Vagina (tissue), 2 donors: ENCODE results near the gene RAMP1. TPM values are rescaled to one million over a fixed set of nuclear protein-coding genes. Genes with fewer than 3 reads are reported as not detected.

ENCODE experiments used
- DNase-seq, 2 donors: peaks; one replicate each; pipeline ENCODE4 v3.0.0-alpha.2; 2017; ENCODE audit errors: extremely low spot score in 2 of 2
- H3K27ac ChIP-seq: fragments of 200-600 bp; sonication (generic); one replicate; pipeline ENCODE4 v1.5.1; 2019
- H3K27me3 ChIP-seq: fragments of 200-600 bp; sonication (generic); one replicate; pipeline ENCODE4 v1.5.1; 2019
- H3K36me3 ChIP-seq, 2 donors: fragments of 200-600 bp; sonication (generic); one replicate each; pipeline ENCODE4 v1.5.1; 2017 to 2019
- H3K4me1 ChIP-seq: fragments of 200-600 bp; sonication (generic); one replicate; pipeline ENCODE4 v1.5.1; 2019
- H3K4me3 ChIP-seq, 2 donors: fragments of 200-600 bp; sonication (generic); 1 replicate in 1 of 2; 2 replicates in 1 of 2; pipeline ENCODE4 v1.5.1; 2016 to 2019
- H3K9me3 ChIP-seq: fragments of 200-600 bp; sonication (generic); one replicate; pipeline ENCODE4 v1.5.1; 2019
- CTCF ChIP-seq, 3 experiments: fragments of 450-650 bp in 2 of 3; fragments of 200-600 bp in 1 of 3; sonication (generic) in 1 of 3; IDR thresholded peaks; one replicate each; pipeline ENCODE4 v1.5.1; 2017 to 2019; ENCODE audit warnings: antibody characterized with exemption in 3 of 3, mild to moderate bottlenecking in 2 of 3, moderate library complexity in 2 of 3
- POLR2A ChIP-seq, 2 donors: fragments of 450-650 bp; IDR thresholded peaks; one replicate each; pipeline ENCODE4 v1.6.1; 2017; ENCODE audit warnings: antibody characterized with exemption in 2 of 2, mild to moderate bottlenecking in 2 of 2, moderate library complexity in 2 of 2
- POLR2AphosphoS5 ChIP-seq, 2 donors: sonication (generic); formaldehyde crosslinking; IDR thresholded peaks; one replicate each; pipeline ENCODE4 v1.9.0; 2017; ENCODE audit warnings: antibody characterized with exemption in 2 of 2, mild to moderate bottlenecking in 2 of 2, low read depth in 1 of 2; ENCODE audit not compliant: insufficient read depth in 1 of 2
- intact Hi-C: fragments of 100-400 bp; cut with DNase I; formaldehyde crosslinking; loops from one replicate; pipeline ENCODE4 v1.15.1; 2023
- total RNA-seq: library from RNA; depleted of rRNA; stranded (reverse); fragments of >200 nt; gene quantifications from one replicate; pipeline ENCODE4 v1.2.3, GENCODE V29; 2016

RAMP1 gene
- total RNA-seq, 1 donor from 2014 or later: 120 TPM

DNA sequence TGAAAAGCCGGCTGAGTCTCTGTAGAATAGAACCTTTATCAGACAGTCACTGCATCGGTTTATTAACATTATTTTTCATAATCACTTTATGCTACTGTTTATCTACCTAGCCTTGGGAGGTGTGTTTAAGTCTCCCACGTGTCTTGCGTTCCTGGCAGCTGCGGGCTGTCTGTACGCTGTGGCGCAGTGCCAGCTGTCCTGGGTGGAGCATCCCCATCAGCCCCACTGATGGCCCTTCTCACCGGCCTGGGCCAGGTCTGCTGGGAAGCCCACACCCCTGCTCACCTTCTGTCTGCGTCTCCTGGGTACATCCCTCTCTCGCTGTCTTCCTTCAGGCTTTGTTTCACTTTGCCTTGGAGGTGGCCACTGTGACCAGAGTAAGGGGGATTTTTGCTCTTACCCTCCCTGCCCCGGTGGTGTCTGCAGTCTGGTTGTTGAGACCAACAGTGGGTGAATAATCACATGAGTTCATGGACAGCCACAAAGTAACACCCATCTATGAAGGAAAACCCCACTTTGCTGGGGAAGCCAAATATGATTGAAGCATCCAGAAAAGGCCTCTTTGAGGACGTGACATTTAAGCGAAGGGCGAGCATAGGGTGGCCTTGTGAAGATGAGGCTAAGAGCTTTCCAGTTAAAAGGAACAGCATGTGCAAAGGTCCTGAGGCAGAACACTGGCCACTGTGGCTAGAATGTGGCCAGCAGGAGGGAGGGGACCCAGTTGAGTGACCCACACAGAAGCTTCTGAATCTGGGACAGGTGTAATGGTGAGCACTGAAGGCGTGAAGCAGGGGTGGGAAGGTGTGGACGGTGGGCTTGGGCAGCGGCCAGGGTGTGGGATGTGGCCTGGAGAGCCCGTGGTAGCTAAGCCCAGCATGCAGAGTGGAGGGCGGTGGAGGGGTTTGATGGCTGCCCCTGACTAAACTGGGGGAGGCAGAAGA lies 41.7 kb downstream of the RAMP1 start:
- H3K4me3 ChIP-seq: no peak overlapping the region
- peaks cover 27% of the 10 kb centered on the region for H3K4me1 ChIP-seq
- no peaks in the 10 kb centered on the region for H3K36me3 ChIP-seq
- no peaks in the 10 kb centered on the region for H3K27me3 ChIP-seq
- H3K27ac ChIP-seq: no peak overlapping the region
- TF ChIP-seq POLR2A (IDR thresholded peaks at IDR 0.05) (no peak), CTCF (IDR thresholded peaks at IDR 0.05) (no peak), POLR2AphosphoS5 (IDR thresholded peaks at IDR 0.05; ENCODE audit: insufficient read depth in 1 of 2, low read depth in 1 of 2) (no peak)
- no peak for DNase-seq
- intact Hi-C loops: no loop called here
- H3K9me3 ChIP-seq: no peaks in the 10 kb centered on the region

DNA sequence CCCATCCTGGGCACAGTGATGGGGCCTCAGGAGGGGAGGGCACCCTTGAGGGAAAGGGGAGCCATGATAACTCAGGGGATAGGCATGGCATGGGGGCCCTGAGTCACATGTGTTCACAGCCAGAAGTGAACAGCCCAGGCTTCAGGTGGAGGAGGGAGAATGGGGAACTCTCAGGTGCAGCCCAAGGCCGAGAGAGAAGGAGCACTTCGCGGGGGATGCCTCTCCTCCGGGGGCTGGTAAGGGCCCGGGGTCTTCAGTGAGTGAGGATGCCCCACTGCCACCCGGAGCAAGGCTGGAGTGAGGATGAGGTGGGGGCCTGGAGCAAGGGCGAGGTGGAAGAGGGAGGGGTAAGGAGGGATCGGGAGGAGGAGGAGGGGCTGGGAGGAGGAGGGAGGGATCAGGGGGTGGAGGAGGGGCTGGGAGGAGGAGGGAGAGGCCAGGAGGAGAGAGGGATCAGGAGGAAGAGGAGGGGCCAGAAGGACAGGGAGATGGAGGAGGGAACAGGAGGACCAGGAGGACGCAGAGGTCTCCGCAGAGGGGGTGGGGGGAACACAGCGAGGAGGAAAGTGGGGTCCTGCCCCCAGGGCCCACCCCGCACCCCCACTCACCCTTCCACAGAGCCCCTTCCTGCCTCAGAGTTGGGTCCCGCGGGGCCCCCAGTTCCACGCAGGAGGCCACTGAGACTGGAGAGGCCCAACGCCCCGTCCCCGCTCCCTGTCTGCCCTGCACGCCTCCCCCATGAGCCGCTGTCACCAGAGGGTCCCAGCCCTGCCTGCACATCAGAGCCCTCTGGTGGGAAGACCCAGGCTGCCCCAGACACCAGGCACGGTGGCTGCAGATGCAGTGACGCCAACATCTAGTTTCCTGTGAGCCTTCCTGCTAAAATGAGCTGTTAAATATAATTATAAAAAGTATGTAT lies 42.8 kb downstream of the RAMP1 start:
- intact Hi-C loops: no loop called here
- no peak for TF ChIP-seq CTCF (IDR thresholded peaks at IDR 0.05)
- Histone ChIP-seq H3K4me3 (no peak overlapping the region), H3K27ac (peak overlapping the region; percentile 21), H3K36me3 (no peaks in the 10 kb centered on the region), H3K4me1 (peaks cover 27% of the 10 kb centered on the region), H3K27me3 (no peaks in the 10 kb centered on the region), H3K9me3 (no peaks in the 10 kb centered on the region)
- DNase-seq: no peak

GRCh38 chr2:237904831-237905599 lies 45.6 kb downstream of the RAMP1 start:
- H3K9me3 ChIP-seq: no peaks in the 10 kb centered on the region
- DNase-seq: peak in 1 of 2 donors; percentile 90
- no peak for TF ChIP-seq CTCF (IDR thresholded peaks at IDR 0.05)
- peak; percentile 51 to 60 for TF ChIP-seq POLR2AphosphoS5 (IDR thresholded peaks at IDR 0.05; ENCODE audit: insufficient read depth in 1 of 2, low read depth in 1 of 2)
- no peaks in the 10 kb centered on the region for H3K27me3 ChIP-seq
- peaks cover 12% of the 10 kb centered on the region for H3K4me1 ChIP-seq
- H3K4me3 ChIP-seq: no peak overlapping the region
- no peaks in the 10 kb centered on the region for H3K36me3 ChIP-seq
- intact Hi-C loops: no loop called here
- H3K27ac ChIP-seq: peak overlapping the region; percentile 68

DNA sequence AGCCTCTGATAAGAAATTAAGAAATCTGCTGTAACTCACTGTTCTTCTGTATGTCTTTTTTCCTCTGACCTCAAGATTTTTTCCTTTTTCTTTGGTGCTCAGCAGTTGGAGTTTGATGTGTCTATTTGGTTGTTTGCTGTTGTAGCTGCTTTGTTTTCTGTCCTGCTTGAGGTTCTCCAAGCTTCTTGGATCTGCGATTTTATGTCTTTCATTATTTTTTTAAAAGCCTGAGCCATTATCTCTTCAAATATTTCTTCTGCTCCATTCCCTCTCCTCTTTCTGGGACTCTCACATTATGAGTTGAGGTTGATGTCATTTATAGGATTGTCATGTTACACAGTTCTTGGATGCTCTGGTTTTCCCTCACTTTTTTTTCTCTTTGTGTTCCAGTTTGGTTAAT lies 47.7 kb downstream of the RAMP1 start:
- Histone ChIP-seq H3K4me3 (no peak overlapping the region), H3K36me3 (no peaks in the 10 kb centered on the region), H3K27me3 (no peaks in the 10 kb centered on the region), H3K4me1 (peaks cover 12% of the 10 kb centered on the region), H3K27ac (no peak overlapping the region), H3K9me3 (no peaks in the 10 kb centered on the region)
- intact Hi-C loops: no loop called here
- no peak for DNase-seq
- TF ChIP-seq CTCF (IDR thresholded peaks at IDR 0.05) (no peak), POLR2A (IDR thresholded peaks at IDR 0.05) (no peak), POLR2AphosphoS5 (IDR thresholded peaks at IDR 0.05; ENCODE audit: insufficient read depth in 1 of 2, low read depth in 1 of 2) (no peak)
